Endothelial cell of umbilical vein (primary cell): ENCODE measurements around the gene C9orf57. TPM values are rescaled to one million over a fixed set of nuclear protein-coding genes. Genes with fewer than 3 reads are reported as not detected.

Experiments used
- BruUV-seq: library from RNA; stranded (reverse); fragments of 400-500 nt; replicated peaks from 2 replicates; lab custom pipeline; 2021; lab: Mats Ljungman, UMichigan
- CTCF ChIA-PET: fragments of 300-600, 350-600 bp; sonication (Branson Sonifier 250); formaldehyde crosslinking; loops from one replicate; lab custom pipeline; 2021; ENCODE audit warnings: antibody characterized with exemption, inconsistent platforms; lab: Charles Lee
- POLR2A ChIA-PET: fragments of 300-600, 350-600 bp; sonication (Branson Sonifier 250); formaldehyde crosslinking; loops from one replicate; lab custom pipeline; 2021; ENCODE audit warnings: antibody characterized with exemption, inconsistent platforms; lab: Charles Lee
- DNase-seq: peaks from one replicate; pipeline ENCODE4 v3.0.0-alpha.2; 2011; ENCODE audit warnings: low read depth, low spot score
- FAIRE-seq: peaks from 2 replicates; lab custom pipeline; 2011; peaks lifted over from hg19 to GRCh38; lab: Jason Lieb, UNC
- H2AFZ ChIP-seq: 2 replicates; pipeline ENCODE4 v1.6.0; 2012; ENCODE audit warnings: low read depth, low read length, control low read depth, inconsistent platforms
- H3K27ac ChIP-seq: 2 replicates; pipeline ENCODE4 v1.5.1; 2011; ENCODE audit warnings: low read depth, mild to moderate bottlenecking, control low read depth, low read length, moderate library complexity; ENCODE audit not compliant: insufficient read depth
- H3K27me3 ChIP-seq, 2 experiments: 2 replicates each; pipeline versions ENCODE4 v1.6.0 to v1.6.1; 2011; ENCODE audit warnings: low read length in 2 of 2, mixed read lengths in 1 of 2; ENCODE audit not compliant: control insufficient read depth in 2 of 2, insufficient read depth in 2 of 2
- H3K36me3 ChIP-seq, 2 experiments: 2 replicates in 1 of 2; 3 replicates in 1 of 2; pipeline ENCODE4 v1.5.1; 2011; ENCODE audit warnings: low read length in 2 of 2, mild to moderate bottlenecking in 1 of 2, moderate library complexity in 1 of 2; ENCODE audit not compliant: control insufficient read depth in 2 of 2, insufficient read depth in 2 of 2; ENCODE audit errors: extremely low read depth in 1 of 2
- H3K4me1 ChIP-seq: 3 replicates; pipeline ENCODE4 v1.5.1; 2011; ENCODE audit warnings: mild to moderate bottlenecking, low read length; ENCODE audit not compliant: control insufficient read depth, insufficient read depth; ENCODE audit errors: extremely low read depth
- H3K4me2 ChIP-seq: 2 replicates; pipeline ENCODE4 v1.6.1; 2011; ENCODE audit warnings: low read length, control low read depth, mixed read lengths; ENCODE audit not compliant: insufficient read depth
- H3K4me3 ChIP-seq, 3 experiments: fragments of 200-600 bp in 1 of 3; sonication (generic), shearing (Covaris generic) in 1 of 3; replicated peaks in 1 of 3; 2 replicates each; pipeline ENCODE4 v1.5.1; 2011 to 2016; ENCODE audit warnings: control low read depth in 3 of 3, low read length in 3 of 3, mild to moderate bottlenecking in 2 of 3, inconsistent platforms in 1 of 3, low read depth in 1 of 3, moderate library complexity in 1 of 3; ENCODE audit not compliant: insufficient read depth in 1 of 3
- H3K79me2 ChIP-seq: 2 replicates; pipeline ENCODE4 v1.6.0; 2012; ENCODE audit warnings: low read length, inconsistent platforms; ENCODE audit not compliant: control insufficient read depth, insufficient read depth
- H3K9ac ChIP-seq: replicated peaks from 2 replicates; pipeline ENCODE3; 2011; ENCODE audit warnings: low read length, control low read depth; ENCODE audit not compliant: insufficient read depth; ENCODE audit errors: extremely low read depth
- H3K9me1 ChIP-seq: replicated peaks from 3 replicates; pipeline ENCODE4 v1.6.0; 2011; ENCODE audit warnings: mild to moderate bottlenecking, low read length; ENCODE audit not compliant: control insufficient read depth, insufficient read depth; ENCODE audit errors: extremely low read depth
- H3K9me3 ChIP-seq: replicated peaks from 2 replicates; pipeline ENCODE4 v1.5.1; 2012; ENCODE audit warnings: low read length, inconsistent platforms; ENCODE audit not compliant: control insufficient read depth, insufficient read depth
- H4K20me1 ChIP-seq: replicated peaks from 2 replicates; pipeline ENCODE3; 2011; ENCODE audit warnings: mild to moderate bottlenecking, low read length; ENCODE audit not compliant: control insufficient read depth, insufficient read depth; ENCODE audit errors: extremely low read depth
- CTCF ChIP-seq, 2 donors: IDR thresholded peaks; 1 replicate in 1 of 2; 2 replicates in 1 of 2; pipeline ENCODE4 v1.5.1; 2011; ENCODE audit warnings: low read length in 2 of 2, mild to moderate bottlenecking in 2 of 2, moderate library complexity in 2 of 2, control low read depth in 1 of 2, inconsistent platforms in 1 of 2, low read depth in 1 of 2; ENCODE audit not compliant: insufficient read depth in 1 of 2; ENCODE audit errors: extremely low read depth in 1 of 2
- EZH2 ChIP-seq: IDR thresholded peaks from 2 replicates; pipeline ENCODE4 v1.6.1; 2012; ENCODE audit warnings: borderline replicate concordance, low read depth, mild to moderate bottlenecking, moderate library complexity, low read length, inconsistent platforms; ENCODE audit not compliant: severe bottlenecking
- FOS ChIP-seq: IDR thresholded peaks from 2 replicates; pipeline ENCODE4 v1.6.1; 2011; ENCODE audit warnings: mild to moderate bottlenecking, low read length, moderate library complexity, borderline replicate concordance; ENCODE audit not compliant: insufficient read depth
- GATA2 ChIP-seq: IDR thresholded peaks from 2 replicates; pipeline ENCODE4 v1.7.0; 2011; ENCODE audit warnings: low read depth, mild to moderate bottlenecking, moderate library complexity, mixed read lengths, low read length; ENCODE audit not compliant: insufficient read length, insufficient read depth
- MAX ChIP-seq: IDR thresholded peaks from 2 replicates; pipeline ENCODE4 v1.6.1; 2011; ENCODE audit not compliant: insufficient read depth, insufficient read length
- MYC ChIP-seq: IDR thresholded peaks from one replicate; pipeline ENCODE4 v1.6.1; 2011; ENCODE audit warnings: mild to moderate bottlenecking, low read depth, low read length
- dilution Hi-C: fragments of 300-500 bp; cut with MboI; formaldehyde crosslinking; loops from one replicate; pipeline ENCODE4 v1.15.0; 2019; ENCODE audit warnings: low sequenced_read_pairs; ENCODE audit not compliant: extremely low pct_ligation_motif_present
- intact Hi-C: fragments of 100-400 bp; cut with micrococcal nuclease; formaldehyde crosslinking; loops from one replicate; pipeline ENCODE4 v1.10.0; 2022
- polyA plus RNA-seq, 4 experiments: library from polyadenylated mRNA; depleted of rRNA in 3 of 4; stranded (reverse) in 3 of 4; unstranded in 1 of 4; fragments of >200 nt; gene quantifications; 2 replicates each; pipeline versions ENCODE4 v1.2.1 to v1.2.3, GENCODE V29; 2011 to 2012; ENCODE audit warnings: missing spikeins in 1 of 4
- total RNA-seq: library from RNA; stranded (reverse); gene quantifications from 2 replicates; pipeline ENCODE4 v1.2.3, GENCODE V29; 2021

Gene C9orf57
- total and polyA plus RNA-seq, 2 donors (not counting 3 experiments of a cell fraction or from before 2014, with no cell fraction given): not detected

- ChIA-PET POLR2A (no interaction called here), CTCF (interaction anchor here (0.6 to 5.2 kb wide), 5 partner anchors 9 to 53 kb away, joined by 3 to 33 read pairs (median 4); no protein-coding TSS in a partner anchor)
- Histone ChIP-seq H3K9ac (no peak overlapping the region), H3K4me1 (no peaks in the 10 kb centered on the region), H3K9me1 (no peaks in the 10 kb centered on the region), H3K9me3 (no peaks in the 10 kb centered on the region), H3K27me3 (no peaks in the 10 kb centered on the region), H4K20me1 (no peaks in the 10 kb centered on the region), H3K4me2 (no peak overlapping the region), H2AFZ (no peak overlapping the region), H3K79me2 (no peaks in the 10 kb centered on the region), H3K27ac (no peak overlapping the region), H3K4me3 (no peak overlapping the region), H3K36me3 (no peaks in the 10 kb centered on the region)
- no TSS peak for BruUV-seq
- dilution Hi-C loops (no loop called here), intact Hi-C loops (no loop called here)
- no peak for DNase-seq
- FAIRE-seq: no peak
- TF ChIP-seq GATA2: no peak
- TF ChIP-seq MAX: no peak
- TF ChIP-seq MYC: no peak
- no peak for TF ChIP-seq FOS
Observed at GRCh38 chr9:72006501-72006900, 53.9 kb downstream of the C9orf57 start.

GRCh38 chr9:72005451-72005850, 55.0 kb downstream of the C9orf57 start:
- no peaks in the 10 kb centered on the region for H3K79me2 ChIP-seq
- H3K4me1 ChIP-seq: no peaks in the 10 kb centered on the region
- DNase-seq: no peak
- no peak overlapping the region for H3K27ac ChIP-seq
- no peak overlapping the region for H3K4me2 ChIP-seq
- H2AFZ ChIP-seq: no peak overlapping the region
- POLR2A ChIA-PET: no interaction called here
- dilution Hi-C loops (no loop called here), intact Hi-C loops (no loop called here)
- no peaks in the 10 kb centered on the region for H4K20me1 ChIP-seq
- H3K4me3 ChIP-seq: no peak overlapping the region
- no peak overlapping the region for H3K9ac ChIP-seq
- TF ChIP-seq EZH2: no peak
- no peak for TF ChIP-seq MAX
- no peak for TF ChIP-seq CTCF (IDR thresholded peaks at IDR 0.05; ENCODE audit: extremely low read depth in 1 of 2, insufficient read depth in 1 of 2, low read depth in 1 of 2, low read length in 2 of 2)
- no peak for TF ChIP-seq MYC
- TF ChIP-seq FOS: no peak
- no TSS peak for BruUV-seq
- no peaks in the 10 kb centered on the region for H3K9me3 ChIP-seq
- no peak for FAIRE-seq
- H3K36me3 ChIP-seq: no peaks in the 10 kb centered on the region
- no peaks in the 10 kb centered on the region for H3K27me3 ChIP-seq
- CTCF ChIA-PET: no interaction called here
- no peaks in the 10 kb centered on the region for H3K9me1 ChIP-seq
